B cell (primary cell): Measurements from ENCODE around the gene TPST2. TPM values are rescaled to one million over a fixed set of nuclear protein-coding genes. Genes with fewer than 3 reads are reported as not detected.
A peak's percentile ranks its signal among the peaks of the same experiment; 100 is the strongest.

Experiments used
- ATAC-seq: fragments of 200-7000 bp; cut with Tn5 transposase; one replicate; pipeline ENCODE4 v1.10.0; 2021; ENCODE audit warnings: low read depth, mild to moderate bottlenecking, moderate number of reproducible peaks, moderate library complexity
- CTCF ChIA-PET: fragments of 350-600 bp; sonication (Branson Sonifier 250); formaldehyde crosslinking; loops from one replicate; lab custom pipeline; 2021; ENCODE audit warnings: antibody characterized with exemption, inconsistent platforms; lab: Charles Lee
- POLR2A ChIA-PET: fragments of 350-600 bp; sonication (Branson Sonifier 250); formaldehyde crosslinking; loops from one replicate; lab custom pipeline; 2021; ENCODE audit warnings: antibody characterized with exemption; lab: Charles Lee
- DNase-seq: peaks from one replicate; pipeline ENCODE4 v3.0.0; 2013
- H2AFZ ChIP-seq: 2 replicates; pipeline ENCODE4 v1.6.1; 2012; ENCODE audit warnings: mild to moderate bottlenecking, low read depth, low read length; ENCODE audit not compliant: insufficient read depth, poor library complexity, severe bottlenecking
- H3K27ac ChIP-seq, 2 donors: 1 replicate in 1 of 2; 2 replicates in 1 of 2; pipeline ENCODE4 v1.5.1; 2012 to 2013; ENCODE audit warnings: low read length in 2 of 2, mild to moderate bottlenecking in 2 of 2, moderate library complexity in 1 of 2
- H3K27me3 ChIP-seq, 4 experiments: fragments of 200-600 bp in 1 of 4; sonication (generic) in 1 of 4; replicated peaks in 1 of 4; 1 replicate in 2 of 4; 2 replicates in 2 of 4; pipeline versions ENCODE4 v1.6.1 to v1.7.0; 2013 to 2016; ENCODE audit warnings: low read length in 3 of 4, mild to moderate bottlenecking in 2 of 4, mixed read lengths in 1 of 4, moderate library complexity in 1 of 4; ENCODE audit not compliant: insufficient read depth in 4 of 4, control insufficient read depth in 3 of 4; ENCODE audit errors: control extremely low read depth in 1 of 4
- H3K36me3 ChIP-seq, 2 experiments: replicated peaks in 1 of 2; 1 replicate in 1 of 2; 2 replicates in 1 of 2; pipeline versions ENCODE4 v1.6.1 to v1.7.1; 2013; ENCODE audit warnings: low read length in 1 of 2; ENCODE audit not compliant: insufficient read depth in 2 of 2, control insufficient read depth in 1 of 2; ENCODE audit errors: control extremely low read depth in 1 of 2, extremely low read depth in 1 of 2
- H3K4me1 ChIP-seq, 2 donors: fragments of 200-600 bp in 1 of 2; sonication (generic) in 1 of 2; 1 replicate in 1 of 2; 2 replicates in 1 of 2; pipeline versions ENCODE4 v1.5.1 to v1.6.1; 2013 to 2017; ENCODE audit warnings: low read length in 2 of 2; ENCODE audit not compliant: control insufficient read depth in 2 of 2, insufficient read depth in 2 of 2
- H3K4me2 ChIP-seq: replicated peaks from 2 replicates; pipeline ENCODE3; 2012; ENCODE audit warnings: mild to moderate bottlenecking, low read depth, low read length; ENCODE audit not compliant: poor library complexity, severe bottlenecking
- H3K4me3 ChIP-seq, 5 experiments: fragments of 200-600 bp in 1 of 5; sonication (generic) in 1 of 5; 1 replicate in 3 of 5; 2 replicates in 2 of 5; pipeline versions ENCODE4 v1.5.1 to v1.7.0; 2011 to 2016; ENCODE audit warnings: low read length in 4 of 5, mild to moderate bottlenecking in 4 of 5, low read depth in 2 of 5, control low read depth in 1 of 5, moderate library complexity in 1 of 5; ENCODE audit not compliant: insufficient read depth in 1 of 5; ENCODE audit errors: control extremely low read depth in 1 of 5, extremely low read depth in 1 of 5
- H3K79me2 ChIP-seq: fragments of 200-600 bp; sonication (generic); one replicate; pipeline ENCODE4 v1.6.0; 2016; ENCODE audit warnings: low read length; ENCODE audit not compliant: control insufficient read depth, insufficient read depth
- H3K9ac ChIP-seq: fragments of 200-600 bp; sonication (generic); 2 replicates; pipeline ENCODE4 v1.6.1; 2017; ENCODE audit warnings: mild to moderate bottlenecking, low read length, moderate library complexity
- H3K9me3 ChIP-seq, 3 donors: one replicate each; pipeline versions ENCODE4 v1.6.1 to v1.7.1; 2013; ENCODE audit warnings: low read length in 2 of 3; ENCODE audit not compliant: control insufficient read depth in 2 of 3, insufficient read depth in 1 of 3; ENCODE audit errors: control extremely low read depth in 1 of 3
- H4K20me1 ChIP-seq: 2 replicates; pipeline ENCODE4 v1.6.0; 2012; ENCODE audit warnings: mild to moderate bottlenecking, low read length; ENCODE audit not compliant: insufficient read depth, control insufficient read depth, poor library complexity, severe bottlenecking
- H3K27ac Mint-ChIP-seq: one replicate; pipeline ENCODE4 v1.8.0; 2021; ENCODE audit warnings: mixed read lengths
- H3K27me3 Mint-ChIP-seq: one replicate; pipeline ENCODE4 v1.8.0; 2021; ENCODE audit warnings: mixed read lengths
- H3K4me1 Mint-ChIP-seq: one replicate; pipeline ENCODE4 v1.8.0; 2021; ENCODE audit warnings: mixed read lengths
- H3K4me3 Mint-ChIP-seq: one replicate; pipeline ENCODE4 v1.8.0; 2021; ENCODE audit warnings: mixed read lengths
- H3K9me3 Mint-ChIP-seq: one replicate; pipeline ENCODE4 v1.8.0; 2022; ENCODE audit warnings: mixed read lengths; ENCODE audit not compliant: insufficient read depth
- EZH2 ChIP-seq: IDR thresholded peaks from 2 replicates; pipeline ENCODE4 v1.6.1; 2012; ENCODE audit warnings: borderline replicate concordance, low read depth, mild to moderate bottlenecking, moderate library complexity, low read length; ENCODE audit not compliant: insufficient read depth, poor library complexity, severe bottlenecking
- WGBS: methylation state at CpG from one replicate; pipeline ENCODE4 v1.1.5; 2013; ENCODE audit warnings: missing lambda C conversion rate; ENCODE audit not compliant: insufficient coverage; 5-methylcytosine and 5-hydroxymethylcytosine counted together
- intact Hi-C: fragments of 100-400 bp; cut with micrococcal nuclease; formaldehyde crosslinking; loops from one replicate; pipeline ENCODE4 v1.10.0; 2022
- polyA plus RNA-seq: library from polyadenylated mRNA; depleted of rRNA; stranded (reverse); fragments of >200 nt; gene quantifications from 2 replicates; pipeline ENCODE4 v1.2.3, GENCODE V29; 2012
- total RNA-seq, 2 donors: library from RNA; stranded (reverse); fragments of 120-200 nt in 1 of 2; gene quantifications; 1 replicate in 1 of 2; 2 replicates in 1 of 2; pipeline versions ENCODE4 v1.2.3 to v1.2.4, GENCODE V29; 2013 to 2022
- TF ChIP-seq, protein P1 (sequence below): fragments of 200-600 bp; IDR thresholded peaks from one replicate; pipeline ENCODE4 v1.8.0; 2022; ENCODE audit warnings: antibody characterized with exemption, mild to moderate bottlenecking

The TPST2 gene
- total and polyA plus RNA-seq, 2 donors (not counting 1 experiment from before 2014, with no cell fraction given): 16.6 to 43.1 TPM

DNA sequence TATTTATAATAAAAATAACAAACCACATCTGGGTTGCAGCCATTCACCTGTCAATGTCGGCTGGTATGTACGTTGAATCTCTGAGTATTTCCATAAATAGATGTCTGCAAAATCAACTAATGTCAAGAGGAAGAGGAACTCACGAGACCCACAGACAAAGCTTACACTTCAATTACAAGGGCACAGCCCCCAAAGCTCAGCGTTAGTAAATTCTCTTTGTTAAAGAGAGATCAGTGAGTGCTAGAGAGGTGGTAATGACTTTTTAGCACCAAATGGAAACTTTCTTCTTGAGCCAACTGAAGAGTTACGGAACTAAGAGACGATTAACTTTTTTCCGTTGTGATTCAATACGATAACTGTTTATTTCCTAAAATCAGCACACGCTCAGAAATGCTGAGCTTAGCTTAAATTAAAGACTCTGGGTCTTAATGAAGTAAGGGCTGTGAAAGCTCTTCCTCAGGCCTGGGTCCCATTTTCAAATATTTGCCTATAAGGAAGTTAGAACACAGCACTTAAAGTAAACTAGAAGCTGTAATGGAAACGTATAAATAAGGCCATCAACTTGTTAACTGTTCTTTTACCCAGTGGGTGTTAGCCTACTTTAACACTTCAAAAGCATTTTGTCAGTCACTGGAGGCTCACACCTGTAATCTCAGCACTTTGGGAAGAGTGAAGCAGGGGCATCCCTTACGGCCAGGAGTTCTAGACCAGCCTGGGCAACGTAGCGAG, 54.9 kb downstream of the TPST2 start:
- DNase-seq (peak; percentile 69), ATAC-seq (peak; percentile 64)
- CTCF ChIA-PET: interaction anchor here (0.8 to 3.3 kb wide), 4 partner anchors 22 to 109 kb away, joined by 4 to 13 read pairs (median 6); partner anchors contain the start of gene TFIP11
- Histone ChIP-seq H4K20me1 (no peaks in the 10 kb centered on the region), H3K27me3 (no peaks in the 10 kb centered on the region), H3K4me2 (peak overlapping the region; percentile 72), H3K79me2 (no peaks in the 10 kb centered on the region), H2AFZ (peak overlapping the region; percentile 77), H3K4me1 (peaks cover 32 to 44% of the 10 kb centered on the region in 2 donors), H3K36me3 (peaks cover 0 to 22% of the 10 kb centered on the region in 2 experiments), H3K4me3 (peak overlapping the region; percentile 7 to 63 (median 30)), H3K9ac (peak overlapping the region; percentile 54), H3K9me3 (peaks cover 0 to 3% (median 0%) of the 10 kb centered on the region in 3 donors), H3K27ac (peak overlapping the region; percentile 81 to 90)
- Mint-ChIP-seq H3K27ac (peak overlapping the region; percentile 94), H3K9me3 (no peaks in the 10 kb centered on the region), H3K4me1 (peaks cover 44% of the 10 kb centered on the region), H3K4me3 (peak overlapping the region; percentile 73), H3K27me3 (no peaks in the 10 kb centered on the region)
- POLR2A ChIA-PET: interaction anchor here (0.6 to 1.9 kb wide), 4 partner anchors 11 to 68 kb away, joined by 3 to 10 read pairs (median 6); partner anchors contain the start of genes HPS4, SRRD and TFIP11
- intact Hi-C loops: loop anchor here (1.0 to 5.0 kb wide), 3 partner anchors 22 to 57 kb away; partner anchors contain the start of gene TPST2
- TF ChIP-seq, protein P1, sequence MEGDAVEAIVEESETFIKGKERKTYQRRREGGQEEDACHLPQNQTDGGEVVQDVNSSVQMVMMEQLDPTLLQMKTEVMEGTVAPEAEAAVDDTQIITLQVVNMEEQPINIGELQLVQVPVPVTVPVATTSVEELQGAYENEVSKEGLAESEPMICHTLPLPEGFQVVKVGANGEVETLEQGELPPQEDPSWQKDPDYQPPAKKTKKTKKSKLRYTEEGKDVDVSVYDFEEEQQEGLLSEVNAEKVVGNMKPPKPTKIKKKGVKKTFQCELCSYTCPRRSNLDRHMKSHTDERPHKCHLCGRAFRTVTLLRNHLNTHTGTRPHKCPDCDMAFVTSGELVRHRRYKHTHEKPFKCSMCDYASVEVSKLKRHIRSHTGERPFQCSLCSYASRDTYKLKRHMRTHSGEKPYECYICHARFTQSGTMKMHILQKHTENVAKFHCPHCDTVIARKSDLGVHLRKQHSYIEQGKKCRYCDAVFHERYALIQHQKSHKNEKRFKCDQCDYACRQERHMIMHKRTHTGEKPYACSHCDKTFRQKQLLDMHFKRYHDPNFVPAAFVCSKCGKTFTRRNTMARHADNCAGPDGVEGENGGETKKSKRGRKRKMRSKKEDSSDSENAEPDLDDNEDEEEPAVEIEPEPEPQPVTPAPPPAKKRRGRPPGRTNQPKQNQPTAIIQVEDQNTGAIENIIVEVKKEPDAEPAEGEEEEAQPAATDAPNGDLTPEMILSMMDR: no peak
- TF ChIP-seq EZH2: no peak
- WGBS: 10% methylated on average over 6 of the region's 13 CpGs
